NOMO-1 treated with dmso at 0.1 percent for 144 hours (cell line): Measurements from ENCODE around the gene SOWAHB.
"Not testable (repeated sequence)": the region's sequence is repeated elsewhere in the genome, so short reads cannot be mapped to it uniquely, and the experiment has no call there.

Experiments used
- DNase-seq: peaks from one replicate; lab custom pipeline; 2025; ENCODE audit not compliant: unreplicated experiment; lab: John Stamatoyannopoulos, UW

SOWAHB gene

GRCh38 chr4:76895619-76896018, 2.3 kb downstream of the SOWAHB start:
- DNase-seq: no peak

DNA sequence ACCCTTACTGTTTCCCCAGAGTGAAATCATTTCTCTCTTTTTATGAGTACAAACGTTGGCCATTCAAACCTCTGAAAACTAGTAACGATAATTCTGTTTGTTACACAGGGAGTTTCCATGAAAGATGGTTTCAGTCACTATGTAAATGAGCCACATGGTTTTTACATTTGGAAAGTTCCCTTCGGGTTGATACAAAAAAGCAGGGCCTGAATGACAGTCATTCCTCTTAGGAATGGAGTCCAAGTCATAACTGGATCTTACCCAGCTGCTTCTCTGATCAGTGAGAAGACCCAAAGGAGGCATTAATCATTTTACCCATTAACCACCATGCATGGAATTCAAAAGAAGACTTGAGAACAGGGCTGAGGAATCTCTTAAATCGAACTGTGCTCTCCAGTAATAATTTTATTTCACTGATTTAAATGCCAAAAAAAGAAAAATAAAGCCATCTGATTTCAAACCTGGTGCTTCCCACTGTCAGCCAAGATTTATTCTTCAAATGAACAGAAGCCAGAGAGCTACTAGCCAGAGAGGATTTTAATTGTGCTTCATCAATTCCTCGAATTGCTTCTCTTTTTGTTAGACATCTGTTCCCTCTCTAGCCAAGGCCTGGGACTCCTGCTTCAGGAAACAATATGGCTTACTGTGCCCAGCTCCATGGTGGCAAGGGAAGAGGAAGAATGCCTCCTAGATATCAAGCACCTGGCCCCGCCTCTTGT, 3.2 kb downstream of the SOWAHB start:
- DNase-seq: no peak

- DNase-seq: no peak
Measured at GRCh38 chr4:76892601-76893000, 5.3 kb downstream of the SOWAHB start.

DNA sequence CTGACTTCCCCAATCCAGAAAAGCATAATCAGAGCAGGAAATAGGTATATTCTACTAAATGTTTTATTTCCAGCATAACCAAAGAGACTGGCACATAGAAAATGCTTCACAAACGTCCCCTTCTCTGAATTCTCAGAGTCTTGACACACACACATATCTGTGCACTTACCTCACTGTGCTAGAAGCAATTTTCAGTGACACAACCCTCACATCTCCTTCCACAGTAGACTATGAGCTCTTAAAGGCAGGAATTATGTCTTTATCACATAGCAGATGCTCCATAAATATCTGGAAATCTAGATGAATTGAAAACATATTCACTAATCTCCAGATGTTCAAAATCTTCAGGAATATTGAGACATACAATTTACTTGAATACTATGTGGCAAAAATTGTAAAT, 5.9 kb downstream of the SOWAHB start:
- no peak for DNase-seq

- no peak for DNase-seq
Measured at GRCh38 chr4:76886848-76887441, 11.0 kb downstream of the SOWAHB start.

- DNase-seq: no peak
Measured at GRCh38 chr4:76886214-76886613, 11.7 kb downstream of the SOWAHB start.

DNA sequence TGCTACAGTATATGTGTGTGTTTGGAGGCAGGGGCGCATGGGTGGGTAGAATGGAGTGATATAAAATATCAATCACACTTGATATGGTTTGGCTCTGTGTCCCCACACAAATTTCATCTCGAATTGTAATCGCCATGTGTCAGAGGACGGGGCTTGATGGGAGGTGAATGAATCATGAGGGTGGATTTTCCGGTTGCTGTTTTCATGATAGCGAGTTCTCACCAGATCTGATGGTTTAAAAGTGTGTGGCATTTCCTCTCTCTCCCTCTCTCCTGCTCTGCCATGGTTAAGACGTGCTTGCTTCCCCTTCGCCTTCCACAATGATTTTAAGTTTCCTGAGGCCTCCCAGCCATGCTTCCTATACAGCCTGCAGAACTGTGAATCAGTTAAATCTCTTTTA, 14.8 kb downstream of the SOWAHB start:
- no peak for DNase-seq

DNA sequence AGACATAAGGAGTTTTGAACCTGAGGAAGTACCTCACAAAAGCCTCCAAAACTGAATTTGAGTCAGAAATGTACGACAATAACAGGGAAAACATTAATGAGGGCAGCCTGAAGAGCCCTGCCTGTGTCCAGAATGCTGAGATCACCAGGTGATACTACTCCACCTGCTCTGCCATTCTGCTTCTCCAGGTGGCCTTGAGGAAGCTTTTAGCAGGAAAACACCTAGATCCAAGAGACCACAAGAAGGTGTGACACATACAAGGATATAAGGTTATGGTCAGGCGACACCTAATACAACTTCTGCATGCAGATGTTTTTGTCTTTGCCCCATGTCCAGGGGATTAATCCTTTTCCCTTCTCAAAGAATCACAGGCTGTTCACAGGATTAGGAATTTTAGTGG, 15.3 kb downstream of the SOWAHB start:
- DNase-seq: no peak

DNA sequence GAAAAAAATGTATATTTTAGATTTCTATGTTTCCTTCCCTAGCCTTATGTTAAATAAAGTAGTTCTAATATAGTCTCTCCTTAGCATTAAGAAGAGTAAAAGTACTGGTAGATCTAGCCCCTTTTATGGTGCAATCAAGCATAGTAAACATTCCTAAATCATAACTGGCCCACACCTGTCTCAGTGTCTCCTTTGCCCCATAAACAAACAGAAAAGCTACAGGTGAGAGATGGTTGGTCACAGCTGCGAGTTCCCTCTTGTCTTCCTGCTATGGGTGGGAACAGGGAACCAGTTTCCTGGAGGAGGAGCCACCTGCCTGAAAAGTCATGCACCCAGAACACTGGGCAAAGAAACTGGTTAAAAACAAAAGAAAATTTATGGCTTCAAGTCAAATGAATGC, 16.6 kb downstream of the SOWAHB start:
- no peak for DNase-seq

- no peak for DNase-seq
Measured at GRCh38 chr4:76879731-76880364, 18.1 kb downstream of the SOWAHB start.

DNA sequence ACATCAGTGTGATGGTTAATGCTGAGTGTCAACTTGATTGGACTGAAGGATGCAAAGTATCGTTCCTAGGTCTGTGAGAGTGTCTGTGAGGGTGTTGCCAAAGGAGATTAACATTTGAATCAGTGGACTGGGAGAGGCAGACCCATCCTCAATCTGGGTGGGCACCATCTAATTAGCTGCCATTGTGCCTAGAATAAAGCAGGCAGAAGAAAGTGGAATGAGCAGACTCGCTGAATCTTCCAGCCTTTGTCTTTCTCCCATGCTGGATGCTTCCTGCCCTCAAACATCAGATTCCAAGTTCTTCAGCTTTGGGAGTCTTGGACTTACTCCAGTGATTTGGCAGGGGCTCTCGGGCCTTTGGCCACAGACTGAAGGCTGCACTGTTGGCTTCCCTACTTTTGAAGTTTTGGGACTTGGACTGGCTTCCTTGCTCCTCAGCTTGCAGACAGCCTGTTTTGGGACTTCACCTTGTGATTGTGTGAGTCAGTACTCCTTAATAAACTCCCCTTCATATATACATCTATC, 19.2 kb downstream of the SOWAHB start:
- DNase-seq: not testable (repeated sequence)

GRCh38 chr4:76874176-76874575, 23.8 kb downstream of the SOWAHB start:
- DNase-seq: no peak

DNA sequence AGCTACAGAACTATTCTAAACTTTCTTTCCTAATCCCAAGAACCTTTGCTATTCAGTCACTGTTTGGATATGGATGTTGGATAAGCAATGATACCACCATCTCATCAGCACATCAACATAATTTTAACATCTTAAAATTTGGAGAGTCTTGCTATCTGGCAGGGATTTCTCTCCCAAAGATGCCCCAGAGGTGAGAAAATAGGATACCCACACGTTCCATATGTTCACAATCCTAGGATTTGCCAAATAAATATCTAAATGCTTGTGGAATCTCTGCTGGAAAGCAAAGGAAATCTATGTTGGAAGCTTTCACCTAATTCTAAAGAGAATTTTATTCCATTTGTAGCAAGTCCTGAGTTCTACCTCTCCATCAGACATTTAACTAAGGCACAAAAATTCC, 24.4 kb downstream of the SOWAHB start:
- no peak for DNase-seq

DNA sequence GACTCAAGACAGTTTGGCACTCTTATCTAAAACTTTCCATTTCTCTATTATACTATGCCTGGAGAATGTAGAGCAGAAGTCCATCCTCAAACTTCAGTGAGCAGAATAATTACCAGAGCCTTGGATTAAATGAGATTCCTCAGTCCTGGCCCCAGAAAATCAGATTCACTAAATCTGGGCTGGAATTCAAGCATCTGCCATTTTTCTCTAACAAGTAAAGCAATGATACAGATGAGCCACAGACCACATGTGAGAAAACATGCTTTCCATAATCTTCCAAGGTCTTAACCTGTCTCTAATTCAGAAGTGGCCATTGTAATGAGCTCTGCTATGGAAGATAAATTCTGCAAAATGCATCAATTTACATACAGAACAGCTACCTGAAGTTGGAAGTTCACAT, 25.4 kb downstream of the SOWAHB start:
- no peak for DNase-seq

DNA sequence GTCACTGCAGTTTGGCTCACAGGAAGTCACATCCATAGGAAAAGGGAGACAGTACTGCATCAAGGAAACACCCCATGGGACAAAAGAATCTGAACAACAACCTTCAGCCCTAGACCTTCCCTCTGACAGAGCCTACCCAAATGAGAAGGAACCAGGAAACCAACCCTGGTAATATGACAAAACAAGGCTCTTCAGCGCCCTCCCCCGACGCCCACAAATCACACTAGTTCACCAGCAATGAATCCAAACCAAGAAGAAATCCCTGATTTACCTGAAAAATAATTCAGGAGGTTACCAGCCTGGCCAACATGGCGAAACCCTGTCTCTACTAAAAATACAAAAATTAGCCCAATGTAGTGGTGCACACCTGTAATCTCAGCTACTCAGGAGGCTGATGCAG, 29.2 kb downstream of the SOWAHB start:
- not testable (repeated sequence) for DNase-seq

DNA sequence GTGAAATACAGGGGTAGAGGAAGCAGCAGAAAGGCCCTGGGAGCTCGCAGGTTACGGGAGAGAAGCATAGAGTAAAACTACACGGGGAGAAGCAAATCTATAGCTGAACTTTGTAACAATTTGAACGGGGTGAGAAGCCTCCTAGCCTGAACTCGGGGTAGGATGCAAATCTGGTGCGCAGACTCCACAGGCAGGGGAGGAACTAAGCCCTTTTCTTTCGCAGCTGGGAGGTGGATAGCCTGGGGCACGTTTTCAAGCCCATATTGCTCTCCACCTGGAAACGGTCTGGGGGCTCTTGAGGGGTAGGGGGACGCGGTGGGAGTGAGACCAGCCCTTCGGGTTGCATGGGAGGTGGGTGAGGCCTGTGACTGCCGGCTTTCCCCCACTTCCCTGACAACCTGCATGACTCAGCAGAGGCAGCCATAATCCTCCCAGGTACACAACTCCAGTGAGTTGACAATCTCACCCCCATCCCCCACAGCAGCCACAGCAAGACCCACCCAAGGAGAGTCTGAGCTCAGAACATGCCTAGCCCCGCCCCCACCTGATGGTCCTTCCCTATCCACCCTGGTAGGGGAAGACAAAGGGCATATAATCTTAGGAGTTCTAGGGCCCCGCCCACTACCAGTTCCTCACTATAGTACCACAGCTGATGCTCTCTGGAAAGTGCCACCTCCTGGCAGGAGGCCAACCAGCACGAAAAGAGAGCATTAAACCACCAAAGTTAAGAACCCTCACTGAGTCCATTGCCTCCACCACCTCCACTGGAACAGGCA, 29.9 kb downstream of the SOWAHB start:
- DNase-seq: no peak

DNA sequence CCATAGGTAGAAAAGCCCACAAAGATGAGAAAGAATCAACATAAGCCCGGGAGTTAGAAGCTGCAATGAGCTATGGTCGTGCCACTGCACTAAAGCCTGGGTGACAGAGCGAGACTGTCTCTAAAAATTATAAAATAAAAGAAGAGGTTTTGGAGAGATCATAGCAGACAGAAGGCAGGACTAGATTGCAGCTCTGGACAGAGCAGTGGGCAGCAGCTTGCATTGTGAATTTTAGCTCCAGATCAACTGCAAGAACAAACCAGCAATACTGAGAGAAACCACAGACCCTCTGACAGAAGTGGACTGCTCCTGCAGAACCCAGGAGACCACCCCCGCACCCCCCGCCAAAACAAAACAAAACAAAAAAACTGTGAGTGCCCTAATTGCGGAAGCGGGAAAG, 30.6 kb downstream of the SOWAHB start:
- no peak for DNase-seq

- DNase-seq: no peak
Measured at GRCh38 chr4:76866641-76867040, 31.3 kb downstream of the SOWAHB start.

DNA sequence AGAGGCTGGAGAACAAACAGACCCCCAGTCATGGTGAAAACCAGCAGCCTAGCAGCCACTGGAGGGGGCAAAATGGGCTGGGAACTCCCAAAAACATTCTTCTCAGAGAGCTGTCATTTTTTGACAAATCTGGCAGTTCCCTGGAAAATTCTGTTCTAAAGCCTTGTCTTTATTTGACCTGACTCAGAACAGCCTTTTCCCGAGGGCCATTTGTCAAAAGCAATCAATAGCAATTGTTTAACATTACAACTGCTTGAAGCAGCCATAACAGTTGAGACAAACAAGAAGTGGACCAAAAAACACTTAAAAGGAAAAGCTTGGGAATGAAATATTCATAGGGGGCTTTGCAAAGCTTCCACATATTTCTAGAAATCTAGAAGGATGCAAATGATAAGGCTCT, 39.6 kb downstream of the SOWAHB start:
- DNase-seq: no peak

- no peak for DNase-seq
Measured at GRCh38 chr4:76857074-76857409, 40.9 kb downstream of the SOWAHB start.

DNA sequence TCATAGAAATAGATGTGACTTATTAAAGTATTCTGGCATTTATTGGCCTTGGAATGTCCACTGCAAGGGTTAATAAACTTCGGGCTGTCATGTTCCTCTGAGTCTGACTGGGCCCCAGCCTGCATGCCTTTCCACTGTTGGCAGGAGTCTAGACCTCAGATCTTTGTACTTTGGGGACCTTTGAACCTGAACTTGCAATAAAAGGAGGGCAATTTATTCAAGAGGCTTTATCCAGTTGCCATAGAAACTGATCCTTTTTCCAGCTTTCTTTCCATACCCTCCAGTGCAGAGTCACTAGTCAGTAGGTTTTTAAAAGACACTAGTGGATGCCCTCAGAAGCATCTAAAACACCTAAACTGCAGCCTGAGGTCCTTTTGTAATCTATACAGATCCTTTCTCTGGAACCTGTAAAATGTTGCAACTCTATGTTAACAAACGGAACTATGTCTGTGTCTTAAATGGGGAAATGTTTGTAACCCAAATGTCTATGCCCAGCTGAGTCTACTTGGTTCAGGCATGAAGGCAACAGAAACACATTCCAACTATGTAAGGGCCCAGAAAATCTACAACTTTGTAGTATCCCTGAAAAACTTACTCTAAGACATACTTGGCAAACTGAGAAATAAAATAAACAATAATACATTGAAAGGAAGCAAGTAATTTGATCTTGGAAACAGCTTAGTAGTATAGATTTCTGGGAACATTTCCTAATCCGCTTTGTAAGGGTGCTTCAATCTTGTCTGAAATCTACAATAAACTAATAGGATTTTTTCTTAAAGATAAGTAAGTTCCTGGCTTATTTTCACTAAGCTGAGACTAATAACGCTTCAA, 41.5 kb downstream of the SOWAHB start:
- no peak for DNase-seq
